ENCODE results near the gene CYP4F3.
"Not testable (repeated sequence)": the region's sequence is repeated elsewhere in the genome, so short reads cannot be mapped to it uniquely, and the experiment has no call there.

CYP4F3 gene

GRCh38 chr19:15669440-15669839 is 28.7 kb downstream of the CYP4F3 start:
- no peaks in the 10 kb centered on the region for H3K9me3 ChIP-seq
- in situ Hi-C loops (cut with MboI; ENCODE audit: low sequenced_read_pairs) = no loop called here

DNA sequence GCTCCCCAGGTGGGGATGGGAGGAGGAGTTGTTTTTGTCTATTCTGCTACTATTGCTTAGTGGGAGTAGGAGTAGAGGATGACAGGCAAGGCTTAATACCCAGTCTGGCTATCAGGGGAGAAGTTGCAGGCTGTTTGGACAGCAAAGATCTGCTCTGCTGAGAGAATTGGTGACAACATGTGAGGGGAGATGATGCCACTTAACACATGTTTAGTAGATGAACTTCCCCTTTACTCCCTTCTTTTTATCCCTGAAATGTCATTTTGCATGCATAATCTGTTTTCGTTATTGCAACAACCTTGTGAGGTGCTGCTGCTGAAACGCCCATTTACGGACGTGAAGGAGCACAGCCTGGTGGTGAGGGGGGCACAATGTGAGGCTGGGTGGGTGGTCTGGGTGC is 29.2 kb downstream of the CYP4F3 start:
- H3K9me3 ChIP-seq = no peaks in the 10 kb centered on the region
- H3K4me3 ChIP-seq = no peak overlapping the region
- H3K36me3 ChIP-seq (replicated peaks) = no peaks in the 10 kb centered on the region
- in situ Hi-C loops (cut with MboI; ENCODE audit: low sequenced_read_pairs) = no loop called here
- H3K4me1 ChIP-seq = no peaks in the 10 kb centered on the region
- DNase-seq (ENCODE audit: low spot score in 2 of 2) = no peak
- H3K27me3 ChIP-seq (ENCODE audit: low read depth) = no peaks in the 10 kb centered on the region

More at GRCh38 chr19:15669440-15669839, 28.7 kb downstream of the CYP4F3 start:
- H3K27me3 ChIP-seq (ENCODE audit: low read depth) = no peaks in the 10 kb centered on the region
- H3K4me1 ChIP-seq = no peaks in the 10 kb centered on the region
- H3K36me3 ChIP-seq (replicated peaks) = no peaks in the 10 kb centered on the region
- no peak overlapping the region for H3K4me3 ChIP-seq
- DNase-seq (ENCODE audit: low spot score in 2 of 2) = no peak

GRCh38 chr19:15671237-15671821 is 30.6 kb downstream of the CYP4F3 start:
- H3K27me3 ChIP-seq (ENCODE audit: low read depth) = no peaks in the 10 kb centered on the region
- in situ Hi-C loops (cut with MboI; ENCODE audit: low sequenced_read_pairs) = no loop called here
- H3K4me1 ChIP-seq = no peaks in the 10 kb centered on the region
- H3K9me3 ChIP-seq = no peaks in the 10 kb centered on the region
- no peaks in the 10 kb centered on the region for H3K36me3 ChIP-seq (replicated peaks)
- H3K4me3 ChIP-seq = no peak overlapping the region
- no peak for DNase-seq (ENCODE audit: low spot score in 2 of 2)

GRCh38 chr19:15671891-15672579 is 31.3 kb downstream of the CYP4F3 start:
- H3K9me3 ChIP-seq = no peaks in the 10 kb centered on the region
- no peaks in the 10 kb centered on the region for H3K36me3 ChIP-seq (replicated peaks)
- in situ Hi-C loops (cut with MboI; ENCODE audit: low sequenced_read_pairs) = no loop called here
- no peak for DNase-seq (ENCODE audit: low spot score in 2 of 2)
- no peak overlapping the region for H3K4me3 ChIP-seq
- no peaks in the 10 kb centered on the region for H3K4me1 ChIP-seq
- no peaks in the 10 kb centered on the region for H3K27me3 ChIP-seq (ENCODE audit: low read depth)

- H3K27me3 ChIP-seq (ENCODE audit: low read depth) = no peaks in the 10 kb centered on the region
- peak in 1 of 2 experiments; percentile 40 for DNase-seq (ENCODE audit: low spot score in 2 of 2)
- H3K9me3 ChIP-seq = no peaks in the 10 kb centered on the region
- H3K36me3 ChIP-seq (replicated peaks) = no peaks in the 10 kb centered on the region
- no peak within 1 kb of the TSS for H3K4me3 ChIP-seq
- in situ Hi-C loops (cut with MboI; ENCODE audit: low sequenced_read_pairs) = no loop called here
- no peaks in the 10 kb centered on the region for H3K4me1 ChIP-seq
Observed at GRCh38 chr19:15672580-15673175, 32.0 kb downstream of the CYP4F3 start, which contains the start of gene CYP4F12. Gene CYP4F12 (plus strand): TSS chr19:15673087. CDS start chr19:15673530, 443 bp downstream.

DNA sequence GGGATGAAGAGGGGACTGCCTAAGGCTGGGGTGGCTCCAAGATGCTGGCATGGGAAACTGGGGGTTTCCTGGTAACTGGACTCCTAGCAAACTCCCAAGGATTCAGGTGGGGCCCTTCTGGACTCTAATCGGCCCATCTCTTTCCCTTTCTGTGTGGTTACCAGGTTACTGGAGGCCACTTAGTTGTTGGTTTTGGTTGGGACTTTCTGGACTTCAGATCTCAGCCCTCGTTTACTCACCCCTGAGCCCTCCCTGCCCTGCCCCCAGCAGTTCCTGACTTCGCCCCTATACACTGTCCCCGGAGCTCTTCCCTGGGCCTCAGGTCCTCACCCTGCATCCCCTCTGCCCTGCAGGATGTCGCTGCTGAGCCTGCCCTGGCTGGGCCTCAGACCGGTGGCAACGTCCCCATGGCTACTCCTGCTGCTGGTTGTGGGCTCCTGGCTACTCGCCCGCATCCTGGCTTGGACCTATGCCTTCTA is 32.5 kb downstream of the CYP4F3 start:
- no peak overlapping the region for H3K4me3 ChIP-seq

GRCh38 chr19:15675560-15675959 is 34.9 kb downstream of the CYP4F3 start:
- no peak for DNase-seq (ENCODE audit: low spot score in 2 of 2)
- Histone ChIP-seq H3K36me3 (replicated peaks) (no peaks in the 10 kb centered on the region), H3K9me3 (no peaks in the 10 kb centered on the region), H3K4me3 (no peak overlapping the region), H3K27me3 (ENCODE audit: low read depth) (no peaks in the 10 kb centered on the region), H3K4me1 (no peaks in the 10 kb centered on the region)
- in situ Hi-C loops (cut with MboI; ENCODE audit: low sequenced_read_pairs) = loop anchor here (5.0 kb wide), 1 partner anchor 102 kb away; no protein-coding TSS in a partner anchor

More for the DNA sequence above, 32.5 kb downstream of the CYP4F3 start:
- no peaks in the 10 kb centered on the region for H3K4me1 ChIP-seq
- H3K27me3 ChIP-seq (ENCODE audit: low read depth) = no peaks in the 10 kb centered on the region
- H3K9me3 ChIP-seq = no peaks in the 10 kb centered on the region
- no peak for DNase-seq (ENCODE audit: low spot score in 2 of 2)
- H3K36me3 ChIP-seq (replicated peaks) = no peaks in the 10 kb centered on the region
- in situ Hi-C loops (cut with MboI; ENCODE audit: low sequenced_read_pairs) = no loop called here

GRCh38 chr19:15679089-15679488 is 38.4 kb downstream of the CYP4F3 start:
- no peak for DNase-seq (ENCODE audit: low spot score in 2 of 2)
- Histone ChIP-seq H3K36me3 (replicated peaks) (no peaks in the 10 kb centered on the region), H3K9me3 (no peaks in the 10 kb centered on the region), H3K4me1 (no peaks in the 10 kb centered on the region), H3K27me3 (ENCODE audit: low read depth) (no peaks in the 10 kb centered on the region), H3K4me3 (no peak overlapping the region)
- in situ Hi-C loops (cut with MboI; ENCODE audit: low sequenced_read_pairs) = loop anchor here (5.0 kb wide), 1 partner anchor 98 kb away; no protein-coding TSS in a partner anchor

GRCh38 chr19:15679865-15680264 is 39.2 kb downstream of the CYP4F3 start:
- H3K4me3 ChIP-seq; H3K36me3 ChIP-seq (replicated peaks); H3K9me3 ChIP-seq; H3K27me3 ChIP-seq (ENCODE audit: low read depth); DNase-seq (ENCODE audit: low spot score in 2 of 2); H3K4me1 ChIP-seq: not testable (repeated sequence)
- in situ Hi-C loops (cut with MboI; ENCODE audit: low sequenced_read_pairs) = loop anchor here (5.0 kb wide), 1 partner anchor 97 kb away; no protein-coding TSS in a partner anchor

DNA sequence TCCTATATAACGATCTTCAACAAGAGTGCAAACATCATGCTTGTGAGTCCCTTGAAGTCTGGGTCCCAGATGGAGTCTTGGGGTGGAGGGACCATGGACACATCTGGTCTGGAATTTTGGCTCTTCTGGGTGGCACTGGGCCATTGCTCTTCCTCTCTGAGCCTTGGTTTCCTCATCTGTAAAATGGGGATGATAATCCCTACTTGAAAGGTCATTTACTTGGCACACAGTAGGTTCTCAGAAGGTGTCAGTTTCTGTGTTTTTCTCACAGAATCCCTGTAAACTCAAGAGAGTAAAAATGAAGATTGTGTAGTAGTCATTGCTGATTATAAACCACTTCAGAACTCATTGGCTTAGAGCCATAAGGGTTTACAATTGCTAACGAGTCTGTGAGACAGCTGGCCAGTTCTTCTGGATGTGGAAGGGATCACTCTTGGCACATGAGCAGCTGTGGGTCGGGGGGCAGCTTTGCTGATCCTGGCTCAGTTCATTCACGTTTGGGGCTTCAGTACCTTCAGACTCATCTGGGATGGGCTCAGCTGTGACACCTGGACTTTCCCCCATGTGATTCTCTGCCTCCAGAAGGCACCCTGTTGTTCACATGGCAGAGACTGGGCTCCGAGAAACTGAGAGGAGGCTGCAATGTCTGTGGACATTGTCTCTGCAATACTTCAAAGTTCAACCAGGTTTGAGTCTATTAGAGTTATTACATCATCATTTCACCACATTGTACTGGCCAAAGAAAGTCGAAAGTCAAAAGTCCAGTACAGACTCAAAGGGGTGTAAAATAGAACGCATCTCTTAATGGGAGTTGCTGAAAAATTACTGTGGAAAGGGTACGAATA is 40.0 kb downstream of the CYP4F3 start:
- Histone ChIP-seq H3K4me3 (no peak overlapping the region), H3K27me3 (ENCODE audit: low read depth) (no peaks in the 10 kb centered on the region), H3K9me3 (no peaks in the 10 kb centered on the region), H3K36me3 (replicated peaks) (no peaks in the 10 kb centered on the region), H3K4me1 (no peaks in the 10 kb centered on the region)
- in situ Hi-C loops (cut with MboI; ENCODE audit: low sequenced_read_pairs) = no loop called here
- no peak for DNase-seq (ENCODE audit: low spot score in 2 of 2)

GRCh38 chr19:15683411-15683810 is 42.7 kb downstream of the CYP4F3 start:
- no peaks in the 10 kb centered on the region for H3K36me3 ChIP-seq (replicated peaks)
- H3K27me3 ChIP-seq (ENCODE audit: low read depth) = no peaks in the 10 kb centered on the region
- in situ Hi-C loops (cut with MboI; ENCODE audit: low sequenced_read_pairs) = no loop called here
- H3K4me1 ChIP-seq = no peaks in the 10 kb centered on the region
- H3K4me3 ChIP-seq = no peak overlapping the region
- no peak for DNase-seq (ENCODE audit: low spot score in 2 of 2)
- H3K9me3 ChIP-seq = no peaks in the 10 kb centered on the region

GRCh38 chr19:15684828-15685227 is 44.1 kb downstream of the CYP4F3 start:
- peak in 1 of 2 experiments; percentile 29 for DNase-seq (ENCODE audit: low spot score in 2 of 2)

GRCh38 chr19:15696654-15697194 is 56.0 kb downstream of the CYP4F3 start:
- in situ Hi-C loops (cut with MboI; ENCODE audit: low sequenced_read_pairs) = no loop called here
- no peak for DNase-seq (ENCODE audit: low spot score in 2 of 2)
- Histone ChIP-seq H3K36me3 (replicated peaks) (no peaks in the 10 kb centered on the region), H3K4me1 (no peaks in the 10 kb centered on the region), H3K9me3 (no peaks in the 10 kb centered on the region), H3K4me3 (no peak overlapping the region), H3K27me3 (ENCODE audit: low read depth) (no peaks in the 10 kb centered on the region)

More at GRCh38 chr19:15684828-15685227, 44.1 kb downstream of the CYP4F3 start:
- no peaks in the 10 kb centered on the region for H3K9me3 ChIP-seq
- H3K36me3 ChIP-seq (replicated peaks) = no peaks in the 10 kb centered on the region
- no peak overlapping the region for H3K4me3 ChIP-seq
- no peaks in the 10 kb centered on the region for H3K4me1 ChIP-seq
- no peaks in the 10 kb centered on the region for H3K27me3 ChIP-seq (ENCODE audit: low read depth)
- in situ Hi-C loops (cut with MboI; ENCODE audit: low sequenced_read_pairs) = no loop called here

Measured in HAP-1 (cell line).